ENCODE results near the gene NFIA.

Gene NFIA

DNA sequence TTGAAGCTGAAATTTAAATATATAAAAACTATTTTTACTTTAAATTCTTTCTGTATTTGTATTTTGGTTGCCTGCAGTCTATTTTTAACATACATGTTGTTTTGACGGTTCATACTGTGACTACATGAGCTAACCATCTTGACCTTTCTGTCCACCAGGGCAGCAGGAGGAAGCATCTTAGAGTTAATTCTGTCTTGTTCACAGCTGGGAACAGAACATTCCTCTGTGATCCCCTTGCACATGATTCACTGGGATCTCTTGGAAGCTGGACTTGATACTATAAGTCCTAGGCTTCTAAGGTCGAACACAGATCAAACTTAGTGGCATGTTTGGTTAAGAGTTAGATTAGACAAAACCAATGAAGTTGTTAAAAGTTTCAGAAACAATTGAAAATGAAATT lies 99.7 kb downstream of the NFIA start:
- DNase-seq (ENCODE audit: low read depth, low spot score) = peak; percentile 63

DNA sequence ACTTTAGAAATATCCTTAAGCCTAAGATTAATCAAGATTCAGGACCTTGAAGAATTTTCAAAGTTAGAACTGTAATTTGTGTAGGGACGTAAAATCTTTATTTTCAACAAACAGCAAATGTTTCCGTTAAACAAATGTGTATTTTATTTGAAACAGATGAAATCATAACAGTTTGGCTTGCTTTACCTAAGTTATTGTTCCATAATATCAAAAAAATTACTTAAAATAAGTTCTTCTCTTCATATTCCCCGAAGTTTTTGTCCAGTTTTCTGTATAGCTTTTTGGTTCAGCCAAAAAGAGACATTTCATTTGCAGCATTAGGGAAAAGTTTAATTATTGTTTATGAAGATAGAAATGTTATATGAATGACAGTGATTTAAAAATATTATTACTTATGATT lies 100.1 kb downstream of the NFIA start:
- DNase-seq (ENCODE audit: low read depth, low spot score) = no peak

DNA sequence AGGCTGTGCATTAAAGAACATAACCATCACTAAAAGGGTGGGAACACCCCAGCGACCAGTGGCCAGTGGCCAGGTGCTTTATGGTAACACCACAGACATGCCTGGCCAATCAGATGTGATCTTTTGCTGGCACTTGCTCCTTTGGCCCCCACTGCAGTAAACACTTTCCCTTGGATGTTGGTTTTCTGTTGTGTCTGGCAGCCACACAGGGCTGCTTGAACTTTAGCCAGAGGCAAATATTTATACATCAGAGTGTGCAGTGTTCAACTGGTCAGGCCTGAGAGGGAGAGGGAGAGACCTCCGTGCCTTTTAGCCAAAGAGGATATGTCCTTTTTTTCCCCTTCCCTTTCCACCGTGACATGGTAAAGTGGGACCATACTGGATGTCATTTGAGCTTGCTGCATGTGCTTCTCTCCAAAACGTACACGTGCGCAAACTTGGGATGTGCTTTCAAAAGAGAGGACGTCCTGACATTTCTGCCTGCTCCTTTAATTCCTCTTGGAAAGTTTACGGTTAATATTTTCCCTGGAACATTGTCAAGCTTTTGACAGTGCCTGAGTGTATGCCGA lies 101.2 kb downstream of the NFIA start:
- DNase-seq (ENCODE audit: low read depth, low spot score) = peak; percentile 59

DNA sequence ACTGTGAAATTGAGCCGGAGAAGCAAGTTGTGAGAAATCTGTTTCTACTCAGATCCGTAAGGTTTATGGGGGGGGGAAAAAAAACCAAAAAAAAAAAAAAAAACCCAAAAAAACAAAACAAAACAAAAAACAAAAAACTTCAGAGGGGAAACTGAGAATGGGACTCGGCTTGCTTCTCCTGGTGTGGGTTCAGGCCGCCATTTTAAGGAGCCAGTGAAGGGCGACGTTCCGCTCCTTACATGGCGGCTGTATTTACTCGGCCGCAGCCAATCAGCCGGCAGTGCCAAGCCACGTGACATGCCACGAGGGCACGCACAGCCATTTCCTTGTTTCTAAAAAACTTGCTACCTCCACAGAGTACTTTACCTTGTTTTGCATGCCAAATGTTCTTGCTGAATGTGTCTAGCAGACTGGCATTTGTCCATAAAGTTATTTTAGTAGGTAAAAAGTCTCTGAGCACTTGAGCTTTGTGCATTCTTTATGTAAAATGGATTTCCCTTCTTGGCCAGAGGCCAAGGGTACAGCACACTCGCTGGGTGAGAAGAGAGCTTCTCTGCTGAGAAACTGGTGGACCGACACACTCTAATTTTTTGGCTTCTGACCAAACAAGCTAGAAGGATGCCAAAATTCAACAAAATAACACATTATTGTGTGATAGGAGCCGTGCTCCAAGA lies 101.8 kb downstream of the NFIA start:
- peak; percentile 73 for DNase-seq (ENCODE audit: low read depth, low spot score)

DNA sequence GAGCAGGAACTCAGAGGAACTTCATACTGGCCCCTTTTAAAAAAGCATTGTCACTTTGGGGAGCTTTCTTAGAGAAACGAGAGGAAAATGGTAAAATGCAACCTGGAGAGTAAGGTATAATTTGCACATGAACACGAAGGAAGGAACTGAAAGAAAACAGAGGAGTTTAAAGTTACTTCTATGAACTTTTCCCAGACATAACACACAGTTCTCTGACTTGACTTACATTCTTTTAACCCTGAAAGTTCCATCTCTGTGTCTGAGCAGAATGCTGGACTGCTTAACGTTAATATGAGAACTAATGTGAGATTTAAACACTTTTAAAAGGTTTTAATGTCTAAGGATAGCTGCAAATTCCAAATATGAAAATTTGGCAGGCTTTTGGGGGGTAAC lies 102.3 kb downstream of the NFIA start:
- no peak for DNase-seq (ENCODE audit: low read depth, low spot score)

DNA sequence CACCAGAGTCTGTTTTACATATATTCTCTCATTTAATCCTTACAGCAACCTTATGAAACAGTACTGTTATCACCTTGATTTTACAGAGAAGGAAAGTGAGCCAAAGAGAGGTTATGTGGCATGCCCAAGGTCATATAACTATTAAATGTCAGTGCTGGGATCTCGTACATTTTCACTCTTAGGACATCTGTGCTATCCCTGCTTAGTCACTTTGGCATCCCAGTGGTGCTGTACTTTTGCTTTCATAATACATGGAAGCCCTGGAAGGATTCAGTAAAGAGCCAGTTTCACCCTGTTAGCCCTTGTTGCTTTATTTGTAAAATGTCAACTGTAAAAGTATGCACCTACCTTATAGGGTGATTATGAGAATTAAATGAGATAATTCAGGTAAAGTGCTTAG lies 104.4 kb downstream of the NFIA start:
- no peak for DNase-seq (ENCODE audit: low read depth, low spot score)

DNA sequence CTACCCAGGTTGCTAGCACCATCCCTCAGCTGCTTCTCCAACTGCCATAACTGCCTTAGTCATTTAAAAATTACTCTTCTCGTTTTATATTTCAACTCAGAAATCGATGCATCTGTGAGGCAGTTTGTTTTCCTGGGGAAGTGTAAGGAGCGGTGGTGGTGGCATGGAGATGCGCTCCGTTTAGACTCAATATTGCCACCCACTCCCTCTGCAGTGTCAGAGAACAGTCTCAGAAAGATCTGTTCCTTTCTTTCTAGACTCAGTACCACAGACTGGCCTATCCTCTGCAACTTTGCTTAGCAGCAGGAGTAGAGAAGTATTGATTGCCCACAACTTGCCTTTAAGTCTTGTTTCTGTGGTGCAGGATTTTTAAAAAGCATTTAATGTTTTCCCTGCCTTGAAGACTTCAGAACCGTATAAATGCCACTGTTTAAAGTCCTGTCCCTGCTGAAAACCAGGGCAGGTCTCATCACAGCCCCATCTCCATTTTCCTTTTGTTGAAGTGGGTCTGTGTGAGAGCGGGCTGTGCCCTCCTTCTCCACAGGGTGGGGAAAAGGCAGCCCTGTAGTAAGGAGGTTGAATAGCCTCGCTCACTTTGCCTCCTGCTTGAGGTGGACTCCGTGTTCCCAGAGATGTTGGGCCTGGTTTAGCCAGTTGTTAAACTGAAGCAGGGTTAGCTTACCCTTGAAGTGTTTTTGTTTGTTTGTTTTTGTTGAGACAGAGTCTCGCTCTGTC lies 105.2 kb downstream of the NFIA start:
- no peak for DNase-seq (ENCODE audit: low read depth, low spot score)

DNA sequence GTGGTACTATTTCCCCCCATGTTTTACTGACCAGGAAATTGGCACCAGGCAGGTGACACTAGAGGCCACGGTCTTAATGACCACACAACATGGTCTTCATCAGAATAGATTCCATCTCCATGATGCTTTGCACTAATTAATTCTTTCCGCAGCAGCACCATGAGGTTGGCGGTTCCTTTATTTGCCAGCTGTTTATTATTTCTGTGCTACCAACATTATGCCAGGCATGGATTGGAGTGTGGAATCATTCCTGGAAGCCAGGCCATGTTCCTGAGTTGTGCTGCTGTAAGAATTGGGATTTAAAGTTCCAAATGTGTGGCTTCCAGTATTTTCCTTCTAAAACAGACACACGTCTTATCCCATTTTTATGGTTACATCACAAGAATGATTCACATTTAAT lies 107.8 kb downstream of the NFIA start:
- no peak for DNase-seq (ENCODE audit: low read depth, low spot score)

DNA sequence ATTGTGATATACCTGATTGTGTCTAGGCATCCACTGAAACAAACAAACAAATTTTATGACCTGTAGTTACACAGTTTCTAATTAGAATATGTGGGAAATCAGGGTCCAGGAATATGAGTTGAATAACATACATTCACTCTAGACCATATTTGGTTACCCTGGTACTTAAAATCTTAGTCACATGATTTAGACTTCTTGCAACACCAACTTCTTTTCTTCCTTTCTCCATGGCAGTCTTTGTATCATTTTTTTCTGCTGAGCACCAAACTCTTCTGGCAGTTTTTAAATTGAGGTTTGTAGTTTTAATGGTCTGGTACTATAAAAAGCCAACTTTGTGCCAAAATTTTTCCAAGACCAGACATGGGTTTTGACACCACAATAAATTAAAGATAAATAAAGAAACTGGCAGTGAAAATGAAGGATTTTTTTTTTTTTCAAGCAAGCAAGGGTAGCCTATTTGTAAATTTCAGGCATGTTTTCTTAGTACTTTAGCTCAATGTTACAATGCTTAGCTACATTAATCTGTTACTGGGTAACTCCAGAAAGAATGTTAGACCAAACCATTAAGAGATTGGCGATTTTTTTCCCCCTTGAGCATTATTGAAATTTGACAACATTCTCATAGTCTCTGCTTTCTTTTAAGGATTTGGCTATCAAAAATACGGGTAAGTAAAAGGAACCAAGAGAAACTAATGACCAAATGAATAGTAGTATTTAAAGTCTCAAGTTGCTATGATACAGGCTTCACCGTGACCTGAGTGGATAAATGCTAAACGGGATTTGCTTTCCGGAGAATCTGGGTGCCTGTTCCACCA lies 108.5 kb downstream of the NFIA start:
- DNase-seq (ENCODE audit: low read depth, low spot score) = no peak

DNA sequence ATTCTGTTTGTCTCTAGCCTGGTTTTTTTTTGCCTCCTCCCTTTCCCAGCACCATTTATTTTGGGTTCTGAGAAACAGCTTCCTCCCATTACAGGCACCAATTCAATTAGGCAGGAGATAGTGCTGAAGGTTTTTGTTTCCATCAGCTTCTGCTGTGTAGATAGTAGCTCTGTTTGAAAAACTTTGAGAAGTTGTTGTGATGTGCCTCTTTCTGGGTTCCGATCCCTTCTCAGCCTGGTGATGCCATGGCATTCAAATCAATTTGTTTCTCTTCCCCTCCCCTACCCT lies 109.0 kb downstream of the NFIA start:
- DNase-seq (ENCODE audit: low read depth, low spot score) = no peak

DNA sequence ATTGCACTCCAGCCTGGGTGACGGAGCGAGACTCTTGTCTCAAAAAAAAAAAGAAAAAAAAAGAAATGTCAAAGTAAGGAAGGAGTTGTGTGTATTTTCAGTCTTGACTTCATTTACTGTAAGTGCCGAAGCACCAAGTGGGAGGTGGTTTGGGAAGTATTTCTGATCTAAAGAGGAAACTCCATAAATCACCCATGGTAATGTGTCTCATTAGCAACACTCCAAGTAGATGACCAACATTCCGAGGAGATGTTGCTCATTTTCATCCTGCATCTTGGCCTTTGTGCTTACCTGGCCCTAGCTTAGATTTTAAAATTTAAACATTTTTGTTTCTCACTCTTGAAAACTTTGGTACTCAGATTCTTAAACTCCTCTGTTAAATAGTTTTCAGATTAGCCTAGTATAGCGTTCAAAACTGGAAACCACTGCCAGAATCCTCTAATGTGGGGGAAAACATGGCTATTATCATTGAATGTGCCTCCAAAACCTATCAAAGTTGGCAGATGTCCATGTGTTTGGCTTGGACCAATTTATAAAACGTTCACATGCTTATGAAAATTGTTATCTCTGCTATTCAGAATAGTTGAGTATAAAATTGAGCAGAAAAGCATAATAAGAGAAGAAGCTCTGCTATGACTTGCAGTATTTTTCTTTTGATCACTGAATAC lies 110.4 kb downstream of the NFIA start:
- no peak for DNase-seq (ENCODE audit: low read depth, low spot score)

DNA sequence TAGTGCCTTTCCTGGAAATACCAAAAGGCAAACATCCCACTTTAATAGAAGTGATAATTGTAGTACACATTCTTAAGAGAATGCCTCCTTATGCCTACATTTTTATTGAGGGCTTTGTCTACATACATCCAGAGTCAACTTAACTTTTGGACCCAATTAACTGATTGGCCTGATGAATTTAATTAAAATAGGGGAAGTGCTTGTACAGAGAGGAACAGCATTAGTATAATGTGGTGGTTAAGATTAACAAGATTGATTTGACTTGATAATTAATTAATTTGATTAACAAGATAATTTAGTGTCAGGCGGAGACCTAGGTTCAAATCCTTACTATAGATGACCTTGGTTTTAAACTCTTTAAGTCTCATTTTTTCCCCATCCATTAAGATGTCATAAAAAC lies 111.4 kb downstream of the NFIA start:
- DNase-seq (ENCODE audit: low read depth, low spot score) = no peak

DNA sequence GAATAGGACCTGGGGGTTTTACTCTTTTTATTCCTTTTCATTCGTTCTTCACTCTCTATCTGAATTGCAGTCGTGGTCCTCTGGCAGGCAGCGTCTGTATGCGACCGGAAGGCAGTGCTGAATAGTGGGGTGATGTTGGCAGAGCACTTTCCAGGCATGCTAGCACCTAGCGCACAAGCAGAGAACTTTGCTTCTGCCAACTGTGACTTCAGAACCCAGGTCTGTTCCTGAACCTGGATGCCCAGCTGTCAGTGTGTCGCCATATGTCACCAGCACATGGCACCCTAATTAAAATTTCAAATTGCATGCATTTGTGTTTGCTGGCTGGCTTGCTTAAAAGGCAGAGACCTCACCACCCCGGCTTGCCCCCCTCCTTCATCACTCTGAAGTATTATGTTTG lies 116.2 kb downstream of the NFIA start:
- DNase-seq (ENCODE audit: low read depth, low spot score) = no peak

DNA sequence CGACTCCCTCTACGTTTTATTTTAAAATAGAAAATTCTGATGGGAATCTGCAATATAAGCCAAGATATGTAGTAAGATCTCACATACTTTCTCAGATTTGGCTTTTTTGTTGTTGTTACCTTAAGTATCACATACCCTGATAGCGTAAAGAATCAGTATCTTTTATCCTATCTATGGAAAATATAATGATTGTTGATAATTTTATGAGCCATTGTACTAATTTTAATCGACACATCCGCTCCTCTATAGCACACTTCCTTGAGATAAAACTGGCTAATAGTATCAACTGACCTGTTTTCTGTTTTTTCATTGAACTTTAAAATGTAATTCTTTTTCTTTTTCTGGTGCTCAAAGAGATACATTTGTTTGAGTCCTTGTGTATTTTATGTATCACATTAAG lies 118.7 kb downstream of the NFIA start:
- DNase-seq (ENCODE audit: low read depth, low spot score) = no peak

DNA sequence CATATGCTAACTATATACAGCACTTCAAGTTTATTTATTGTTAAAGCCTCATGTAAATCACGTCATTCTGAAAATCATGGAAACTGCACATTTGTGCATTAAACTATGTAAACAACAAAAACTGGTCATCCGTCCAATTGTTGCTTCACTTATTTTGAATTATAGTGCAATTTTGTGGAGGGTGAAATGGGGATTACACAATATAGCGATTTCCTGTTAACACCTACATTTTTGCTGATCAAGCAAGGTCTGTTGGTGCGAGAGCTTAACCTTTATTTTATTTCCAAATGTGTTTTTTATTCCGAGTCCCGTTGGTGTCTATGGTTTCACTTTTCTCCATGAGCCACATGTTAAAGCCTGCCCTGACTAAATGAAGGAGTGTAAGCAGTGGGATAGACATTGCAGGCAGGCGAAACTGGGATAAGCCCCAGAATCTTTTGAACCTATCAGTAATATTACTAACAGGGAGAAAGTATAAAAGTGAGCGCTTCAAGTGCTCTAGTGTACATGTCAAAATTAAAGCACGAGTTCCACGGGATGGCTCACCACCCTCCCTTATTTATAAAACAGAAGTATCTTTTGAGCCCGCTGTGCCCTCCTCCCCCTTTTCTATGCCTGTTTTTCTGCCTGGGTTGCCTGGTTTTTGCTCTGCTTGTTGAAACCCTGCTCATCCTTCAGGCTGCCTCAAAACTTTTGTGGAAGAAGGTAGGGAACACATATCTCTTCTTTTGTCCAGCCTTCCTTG lies 120.7 kb downstream of the NFIA start:
- DNase-seq (ENCODE audit: low read depth, low spot score) = no peak

DNA sequence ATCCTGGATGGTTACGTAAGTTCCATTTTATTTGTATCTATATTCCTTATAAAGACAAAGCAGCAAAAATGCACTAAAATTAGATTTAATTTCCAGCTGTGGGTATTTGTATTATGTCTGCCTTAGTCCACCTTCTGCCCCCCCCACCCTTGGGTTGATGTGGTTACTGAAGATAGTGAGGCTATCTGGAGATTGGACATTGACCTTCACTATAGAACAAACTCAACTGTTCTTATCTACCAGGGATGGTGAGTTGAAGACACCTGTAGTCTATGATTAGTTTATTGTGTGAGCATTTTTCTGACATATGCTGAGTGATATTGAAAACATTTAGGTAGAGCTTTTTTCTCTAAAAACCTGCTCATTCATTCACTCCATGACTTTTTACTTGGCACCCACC lies 122.2 kb downstream of the NFIA start:
- DNase-seq (ENCODE audit: low read depth, low spot score) = no peak

DNA sequence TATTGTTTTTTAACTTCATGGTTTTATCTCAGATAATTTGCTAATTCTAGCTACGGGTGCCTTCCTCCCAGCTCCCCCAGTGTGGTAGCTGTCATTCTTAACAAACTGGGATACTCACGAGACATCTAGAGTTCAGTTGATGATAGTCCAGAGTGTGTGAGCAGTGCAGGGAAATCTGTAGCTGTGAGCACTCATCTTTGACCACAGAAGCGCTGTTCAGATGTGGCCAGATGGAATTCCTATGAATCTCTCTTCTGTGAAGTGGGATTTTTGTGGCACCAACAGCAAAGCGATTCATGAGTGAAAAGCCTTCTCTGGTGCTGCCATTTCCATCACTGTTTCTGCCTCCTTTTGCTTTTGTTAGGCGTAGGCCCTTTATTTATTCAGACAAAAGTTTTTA lies 125.1 kb downstream of the NFIA start:
- no peak for DNase-seq (ENCODE audit: low read depth, low spot score)

DNA sequence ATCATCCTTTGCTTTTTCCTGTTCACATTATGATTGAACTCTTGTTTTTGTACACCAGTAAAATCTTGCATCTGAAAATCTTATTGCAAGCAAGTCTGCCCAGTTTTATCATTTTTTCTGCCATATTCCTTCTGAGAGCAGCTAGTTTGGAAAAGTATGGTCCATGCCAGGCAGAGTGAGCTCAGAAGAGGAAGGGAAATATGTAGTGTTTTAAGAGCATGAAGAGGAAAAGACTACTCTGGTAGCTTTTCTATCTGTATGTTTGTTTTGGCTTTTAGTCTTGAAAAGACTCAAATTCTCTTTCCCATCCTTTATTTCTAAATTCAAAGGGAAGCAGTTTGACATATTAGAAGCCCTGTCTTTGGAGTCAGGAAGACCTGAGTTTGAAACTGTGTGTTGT lies 125.8 kb downstream of the NFIA start:
- no peak for DNase-seq (ENCODE audit: low read depth, low spot score)

DNA sequence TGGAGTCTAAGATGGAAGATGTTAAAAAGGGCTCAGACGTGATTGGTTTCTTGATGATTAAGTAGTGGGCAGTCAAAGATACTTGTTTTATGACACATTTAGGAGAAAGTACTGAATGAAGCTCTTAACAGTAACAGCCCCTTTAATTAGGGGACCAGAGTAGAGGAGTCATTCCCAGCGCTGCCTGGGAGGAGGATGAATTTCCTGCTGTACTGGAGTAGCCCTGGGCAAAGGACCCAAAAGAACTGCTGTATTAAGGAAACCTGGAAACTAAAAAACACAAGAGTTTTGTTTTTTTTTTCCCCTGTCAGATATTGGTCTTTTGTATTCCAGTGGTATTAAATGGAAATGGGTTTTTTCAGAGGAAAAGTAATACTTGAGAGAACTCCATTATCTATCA lies 126.5 kb downstream of the NFIA start:
- DNase-seq (ENCODE audit: low read depth, low spot score) = no peak

DNA sequence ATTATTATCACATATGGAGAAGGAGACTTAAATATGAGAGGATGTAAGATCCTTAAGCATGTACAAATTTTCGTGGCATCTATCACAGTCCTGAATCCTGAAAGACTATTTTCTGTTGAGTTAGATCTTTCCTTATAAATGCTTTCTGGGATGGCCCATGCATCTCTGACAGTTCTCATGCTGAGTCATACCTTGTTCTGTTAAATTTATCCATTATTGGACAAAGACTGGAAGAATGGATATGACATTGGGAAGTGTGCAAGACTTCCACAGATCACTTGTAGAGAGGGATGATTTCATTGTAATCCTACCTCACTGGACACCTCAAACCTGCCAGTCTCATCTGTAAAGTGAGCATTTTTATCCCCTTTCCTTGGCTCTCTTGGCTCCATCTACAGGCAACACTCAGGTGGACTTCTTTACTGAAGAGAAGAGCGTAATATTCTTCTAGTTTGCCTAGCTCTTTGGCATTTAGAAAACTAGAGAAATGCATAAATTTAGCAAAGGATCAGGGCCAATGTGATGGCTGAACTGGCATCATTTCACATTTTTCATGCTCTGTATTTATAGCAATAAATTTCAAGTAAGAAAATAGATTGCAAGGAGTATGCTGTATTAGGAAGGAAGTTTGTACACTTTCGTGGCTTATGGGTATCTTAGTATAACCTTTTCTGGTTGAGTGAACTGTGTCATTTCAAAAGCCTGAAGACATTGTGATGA lies 128.2 kb downstream of the NFIA start:
- DNase-seq (ENCODE audit: low read depth, low spot score) = no peak

Data from brain pericyte (primary cell).